Endodermal cell (in vitro differentiated cells): ENCODE data around the gene HOGA1. TPM values are rescaled to one million over a fixed set of nuclear protein-coding genes. Genes with fewer than 3 reads are reported as not detected.

Experiments used
- DNase-seq: peaks from one replicate; pipeline ENCODE4 v3.0.0-alpha.2; 2017
- H3K27ac ChIP-seq: 2 replicates; pipeline ENCODE4 v1.5.1; 2013; ENCODE audit warnings: mild to moderate bottlenecking, low read depth, low read length, moderate library complexity
- H3K27me3 ChIP-seq: 2 replicates; pipeline ENCODE4 v1.6.1; 2013; ENCODE audit warnings: mild to moderate bottlenecking, low read length, moderate library complexity; ENCODE audit not compliant: insufficient read depth, control insufficient read depth, poor library complexity, severe bottlenecking
- H3K36me3 ChIP-seq: 2 replicates; pipeline ENCODE4 v1.7.0; 2013; ENCODE audit warnings: mild to moderate bottlenecking, low read length, moderate library complexity; ENCODE audit not compliant: control insufficient read depth, insufficient read depth
- H3K4me1 ChIP-seq: one replicate; pipeline ENCODE4 v1.7.0; 2013; ENCODE audit warnings: low read length; ENCODE audit not compliant: control insufficient read depth, insufficient read depth
- H3K4me3 ChIP-seq: 2 replicates; pipeline ENCODE4 v1.5.1; 2013; ENCODE audit warnings: mild to moderate bottlenecking, low read length, moderate library complexity
- H3K9ac ChIP-seq: 2 replicates; pipeline ENCODE4 v1.6.1; 2013; ENCODE audit warnings: mild to moderate bottlenecking, low read length, moderate library complexity; ENCODE audit not compliant: poor library complexity, severe bottlenecking; ENCODE audit errors: extremely low read depth
- H3K9me3 ChIP-seq: 2 replicates; pipeline ENCODE4 v1.6.1; 2013; ENCODE audit warnings: mild to moderate bottlenecking, low read length, moderate library complexity; ENCODE audit not compliant: control insufficient read depth
- H3K27ac Mint-ChIP-seq: 2 replicates; pipeline ENCODE4 v1.8.0; 2020; ENCODE audit warnings: mixed read lengths
- H3K27me3 Mint-ChIP-seq: 2 replicates; pipeline ENCODE4 v1.8.0; 2021; ENCODE audit warnings: mild to moderate bottlenecking, mixed read lengths; ENCODE audit not compliant: insufficient read depth
- H3K36me3 Mint-ChIP-seq: 2 replicates; pipeline ENCODE4 v1.8.0; 2020; ENCODE audit warnings: low read depth, mixed read lengths
- H3K4me1 Mint-ChIP-seq: 2 replicates; pipeline ENCODE4 v1.8.0; 2020; ENCODE audit warnings: mixed read lengths
- H3K4me3 Mint-ChIP-seq: 2 replicates; pipeline ENCODE4 v1.8.0; 2020; ENCODE audit warnings: mild to moderate bottlenecking, moderate library complexity, mixed read lengths
- H3K9me3 Mint-ChIP-seq: 2 replicates; pipeline ENCODE4 v1.8.0; 2020; ENCODE audit warnings: mild to moderate bottlenecking, mixed read lengths
- CTCF ChIP-seq: fragments of 200-600 bp; sonication (generic); conservative IDR thresholded peaks from 2 replicates; pipeline ENCODE4 v1.5.0; 2021; ENCODE audit warnings: antibody characterized with exemption, mild to moderate bottlenecking
- WGBS, 2 experiments: methylation state at CpG; one replicate each; pipeline versions ENCODE4 v1.1.5 to v1.1.7; 2013; ENCODE audit warnings: missing lambda C conversion rate in 2 of 2, mixed read lengths in 1 of 2; ENCODE audit not compliant: insufficient coverage in 1 of 2, insufficient read length in 1 of 2; 5-methylcytosine and 5-hydroxymethylcytosine counted together
- total RNA-seq, 2 donors: library from RNA; stranded (reverse); fragmentation: NEBNext Ultra II Directional in 1 of 2; extraction: Animal tissue kit (Norgen Biotek cat#: 25700) in 1 of 2; gene quantifications; 2 replicates in 1 of 2; 3 replicates in 1 of 2; pipeline ENCODE4 v1.2.1, GENCODE V29; 2021

The HOGA1 gene
- total RNA-seq, 2 donors from 2014 or later = 0.15 to 1.7 TPM

GRCh38 chr10:97570789-97571471, 13.3 kb upstream of the HOGA1 start:
- 86 to 100% methylated on average over 1 to 5 of the region's 5 CpGs for WGBS, 2 experiments
- Mint-ChIP-seq H3K36me3 (peaks cover 6% of the 10 kb centered on the region), H3K27me3 (no peaks in the 10 kb centered on the region), H3K9me3 (no peaks in the 10 kb centered on the region), H3K27ac (no peak overlapping the region), H3K4me3 (no peak overlapping the region), H3K4me1 (peaks cover 8% of the 10 kb centered on the region)
- Histone ChIP-seq H3K27ac (no peak overlapping the region), H3K36me3 (peaks cover 8% of the 10 kb centered on the region), H3K4me1 (peaks cover 5% of the 10 kb centered on the region), H3K27me3 (no peaks in the 10 kb centered on the region), H3K9ac (no peak overlapping the region), H3K4me3 (no peak overlapping the region), H3K9me3 (no peaks in the 10 kb centered on the region)
- DNase-seq = no peak
- TF ChIP-seq CTCF = no peak

GRCh38 chr10:97571622-97572021, 12.6 kb upstream of the HOGA1 start:
- Histone ChIP-seq H3K4me1 (peaks cover under 1% of the 10 kb centered on the region), H3K27me3 (no peaks in the 10 kb centered on the region), H3K9me3 (no peaks in the 10 kb centered on the region), H3K9ac (no peak overlapping the region), H3K4me3 (no peak overlapping the region), H3K27ac (peak overlapping the region; percentile 57), H3K36me3 (peaks cover 8% of the 10 kb centered on the region)
- H3K9me3 Mint-ChIP-seq = no peaks in the 10 kb centered on the region
- no peak for TF ChIP-seq CTCF
- H3K4me3 Mint-ChIP-seq = no peak overlapping the region
- H3K36me3 Mint-ChIP-seq = peaks cover 6% of the 10 kb centered on the region
- DNase-seq = no peak
- no peaks in the 10 kb centered on the region for H3K27me3 Mint-ChIP-seq
- H3K4me1 Mint-ChIP-seq = peaks cover 1% of the 10 kb centered on the region
- WGBS, 2 experiments = 92 to 97% methylated on average over 3 of the region's 3 CpGs
- no peak overlapping the region for H3K27ac Mint-ChIP-seq

GRCh38 chr10:97572214-97572989, 11.8 kb upstream of the HOGA1 start, which contains the start of gene ANKRD2:
ANKRD2 (plus strand) TSS chr10:97572779; CDS start chr10:97572789, 10 bp downstream.
- H3K4me1 Mint-ChIP-seq = no peaks in the 10 kb centered on the region
- WGBS, 2 experiments = 0 to 82% methylated on average over 1 to 16 of the region's 16 CpGs
- no peak within 1 kb of the TSS for H3K27ac Mint-ChIP-seq
- H3K4me1 ChIP-seq = no peaks in the 10 kb centered on the region
- H3K27me3 Mint-ChIP-seq = no peaks in the 10 kb centered on the region
- H3K36me3 Mint-ChIP-seq = peaks cover 6% of the 10 kb centered on the region
- no peak within 1 kb of the TSS for H3K4me3 ChIP-seq
- peaks cover 8% of the 10 kb centered on the region for H3K36me3 ChIP-seq
- H3K9me3 ChIP-seq = no peaks in the 10 kb centered on the region
- H3K9ac ChIP-seq = no peak within 1 kb of the TSS
- no peaks in the 10 kb centered on the region for H3K27me3 ChIP-seq
- H3K4me3 Mint-ChIP-seq = no peak within 1 kb of the TSS
- DNase-seq = peak; percentile 95
- H3K27ac ChIP-seq = peak within 1 kb of the TSS; percentile 57
- no peaks in the 10 kb centered on the region for H3K9me3 Mint-ChIP-seq
- TF ChIP-seq CTCF = peak; percentile 91
